B cell (primary cell): Measurements from ENCODE around the gene IPO7. TPM values are rescaled to one million over a fixed set of nuclear protein-coding genes. Genes with fewer than 3 reads are reported as not detected.

ENCODE experiments used
- ATAC-seq: fragments of 200-7000 bp; cut with Tn5 transposase; one replicate; pipeline ENCODE4 v1.10.0; 2021; ENCODE audit warnings: low read depth, mild to moderate bottlenecking, moderate number of reproducible peaks, moderate library complexity
- CTCF ChIA-PET: fragments of 350-600 bp; sonication (Branson Sonifier 250); formaldehyde crosslinking; loops from one replicate; lab custom pipeline; 2021; ENCODE audit warnings: antibody characterized with exemption, inconsistent platforms; lab: Charles Lee
- POLR2A ChIA-PET: fragments of 350-600 bp; sonication (Branson Sonifier 250); formaldehyde crosslinking; loops from one replicate; lab custom pipeline; 2021; ENCODE audit warnings: antibody characterized with exemption; lab: Charles Lee
- DNase-seq: peaks from one replicate; pipeline ENCODE4 v3.0.0; 2013
- H2AFZ ChIP-seq: 2 replicates; pipeline ENCODE4 v1.6.1; 2012; ENCODE audit warnings: mild to moderate bottlenecking, low read depth, low read length; ENCODE audit not compliant: insufficient read depth, poor library complexity, severe bottlenecking
- H3K27ac ChIP-seq, 2 donors: 1 replicate in 1 of 2; 2 replicates in 1 of 2; pipeline ENCODE4 v1.5.1; 2012 to 2013; ENCODE audit warnings: low read length in 2 of 2, mild to moderate bottlenecking in 2 of 2, moderate library complexity in 1 of 2
- H3K27me3 ChIP-seq, 4 experiments: fragments of 200-600 bp in 1 of 4; sonication (generic) in 1 of 4; replicated peaks in 1 of 4; 1 replicate in 2 of 4; 2 replicates in 2 of 4; pipeline versions ENCODE4 v1.6.1 to v1.7.0; 2013 to 2016; ENCODE audit warnings: low read length in 3 of 4, mild to moderate bottlenecking in 2 of 4, mixed read lengths in 1 of 4, moderate library complexity in 1 of 4; ENCODE audit not compliant: insufficient read depth in 4 of 4, control insufficient read depth in 3 of 4; ENCODE audit errors: control extremely low read depth in 1 of 4
- H3K36me3 ChIP-seq, 2 experiments: replicated peaks in 1 of 2; 1 replicate in 1 of 2; 2 replicates in 1 of 2; pipeline versions ENCODE4 v1.6.1 to v1.7.1; 2013; ENCODE audit warnings: low read length in 1 of 2; ENCODE audit not compliant: insufficient read depth in 2 of 2, control insufficient read depth in 1 of 2; ENCODE audit errors: control extremely low read depth in 1 of 2, extremely low read depth in 1 of 2
- H3K4me1 ChIP-seq, 2 donors: fragments of 200-600 bp in 1 of 2; sonication (generic) in 1 of 2; 1 replicate in 1 of 2; 2 replicates in 1 of 2; pipeline versions ENCODE4 v1.5.1 to v1.6.1; 2013 to 2017; ENCODE audit warnings: low read length in 2 of 2; ENCODE audit not compliant: control insufficient read depth in 2 of 2, insufficient read depth in 2 of 2
- H3K4me2 ChIP-seq: replicated peaks from 2 replicates; pipeline ENCODE3; 2012; ENCODE audit warnings: mild to moderate bottlenecking, low read depth, low read length; ENCODE audit not compliant: poor library complexity, severe bottlenecking
- H3K4me3 ChIP-seq, 5 experiments: fragments of 200-600 bp in 1 of 5; sonication (generic) in 1 of 5; 1 replicate in 3 of 5; 2 replicates in 2 of 5; pipeline versions ENCODE4 v1.5.1 to v1.7.0; 2011 to 2016; ENCODE audit warnings: low read length in 4 of 5, mild to moderate bottlenecking in 4 of 5, low read depth in 2 of 5, control low read depth in 1 of 5, moderate library complexity in 1 of 5; ENCODE audit not compliant: insufficient read depth in 1 of 5; ENCODE audit errors: control extremely low read depth in 1 of 5, extremely low read depth in 1 of 5
- H3K79me2 ChIP-seq: fragments of 200-600 bp; sonication (generic); one replicate; pipeline ENCODE4 v1.6.0; 2016; ENCODE audit warnings: low read length; ENCODE audit not compliant: control insufficient read depth, insufficient read depth
- H3K9ac ChIP-seq: fragments of 200-600 bp; sonication (generic); 2 replicates; pipeline ENCODE4 v1.6.1; 2017; ENCODE audit warnings: mild to moderate bottlenecking, low read length, moderate library complexity
- H3K9me3 ChIP-seq, 3 donors: one replicate each; pipeline versions ENCODE4 v1.6.1 to v1.7.1; 2013; ENCODE audit warnings: low read length in 2 of 3; ENCODE audit not compliant: control insufficient read depth in 2 of 3, insufficient read depth in 1 of 3; ENCODE audit errors: control extremely low read depth in 1 of 3
- H4K20me1 ChIP-seq: 2 replicates; pipeline ENCODE4 v1.6.0; 2012; ENCODE audit warnings: mild to moderate bottlenecking, low read length; ENCODE audit not compliant: insufficient read depth, control insufficient read depth, poor library complexity, severe bottlenecking
- H3K27ac Mint-ChIP-seq: one replicate; pipeline ENCODE4 v1.8.0; 2021; ENCODE audit warnings: mixed read lengths
- H3K27me3 Mint-ChIP-seq: one replicate; pipeline ENCODE4 v1.8.0; 2021; ENCODE audit warnings: mixed read lengths
- H3K4me1 Mint-ChIP-seq: one replicate; pipeline ENCODE4 v1.8.0; 2021; ENCODE audit warnings: mixed read lengths
- H3K4me3 Mint-ChIP-seq: one replicate; pipeline ENCODE4 v1.8.0; 2021; ENCODE audit warnings: mixed read lengths
- H3K9me3 Mint-ChIP-seq: one replicate; pipeline ENCODE4 v1.8.0; 2022; ENCODE audit warnings: mixed read lengths; ENCODE audit not compliant: insufficient read depth
- EZH2 ChIP-seq: IDR thresholded peaks from 2 replicates; pipeline ENCODE4 v1.6.1; 2012; ENCODE audit warnings: borderline replicate concordance, low read depth, mild to moderate bottlenecking, moderate library complexity, low read length; ENCODE audit not compliant: insufficient read depth, poor library complexity, severe bottlenecking
- WGBS: methylation state at CpG from one replicate; pipeline ENCODE4 v1.1.5; 2013; ENCODE audit warnings: missing lambda C conversion rate; ENCODE audit not compliant: insufficient coverage; 5-methylcytosine and 5-hydroxymethylcytosine counted together
- intact Hi-C: fragments of 100-400 bp; cut with micrococcal nuclease; formaldehyde crosslinking; loops from one replicate; pipeline ENCODE4 v1.10.0; 2022
- polyA plus RNA-seq: library from polyadenylated mRNA; depleted of rRNA; stranded (reverse); fragments of >200 nt; gene quantifications from 2 replicates; pipeline ENCODE4 v1.2.3, GENCODE V29; 2012
- total RNA-seq, 2 donors: library from RNA; stranded (reverse); fragments of 120-200 nt in 1 of 2; gene quantifications; 1 replicate in 1 of 2; 2 replicates in 1 of 2; pipeline versions ENCODE4 v1.2.3 to v1.2.4, GENCODE V29; 2013 to 2022
- TF ChIP-seq, protein P1 (sequence below): fragments of 200-600 bp; IDR thresholded peaks from one replicate; pipeline ENCODE4 v1.8.0; 2022; ENCODE audit warnings: antibody characterized with exemption, mild to moderate bottlenecking

The IPO7 gene
- total and polyA plus RNA-seq, 2 donors (not counting 1 experiment from before 2014, with no cell fraction given) = 9.8 to 53.2 TPM

DNA sequence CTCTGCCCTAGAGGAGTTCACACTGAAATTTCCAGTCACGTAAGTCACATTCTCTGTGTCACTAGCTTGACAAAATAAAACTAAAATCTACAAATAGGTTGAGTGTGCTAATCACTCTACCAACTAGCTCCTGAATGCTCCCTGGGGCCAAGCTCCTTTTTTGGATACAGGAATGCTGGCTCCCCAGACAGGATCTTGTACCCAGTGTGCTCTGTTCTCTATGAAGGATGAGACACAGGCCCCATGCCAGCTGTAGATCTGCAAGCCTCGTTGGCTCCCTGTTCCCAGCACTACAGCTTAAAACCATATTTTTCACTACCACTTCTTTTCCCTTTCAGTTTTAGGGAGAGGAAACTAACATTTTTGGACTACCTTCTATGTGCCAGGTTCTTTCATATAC lies 3.7 kb upstream of the IPO7 start:
- CTCF ChIA-PET = no interaction called here
- Histone ChIP-seq H2AFZ (no peak overlapping the region), H3K9me3 (no peaks in the 10 kb centered on the region), H3K4me1 (peaks cover 10 to 13% of the 10 kb centered on the region in 2 donors), H3K9ac (no peak overlapping the region), H3K4me2 (no peak overlapping the region), H3K36me3 (no peaks in the 10 kb centered on the region), H4K20me1 (peaks cover 14% of the 10 kb centered on the region), H3K79me2 (peaks cover 17% of the 10 kb centered on the region), H3K4me3 (no peak overlapping the region), H3K27me3 (no peaks in the 10 kb centered on the region), H3K27ac (no peak overlapping the region)
- no peak overlapping the region for H3K4me3 Mint-ChIP-seq
- H3K27me3 Mint-ChIP-seq = no peaks in the 10 kb centered on the region
- ATAC-seq (no peak), DNase-seq (no peak)
- no peak overlapping the region for H3K27ac Mint-ChIP-seq
- POLR2A ChIA-PET = interaction anchor here (0.5 kb wide), 1 partner anchor 63 kb away, joined by 4 read pairs; no protein-coding TSS in a partner anchor
- intact Hi-C loops = loop anchor here (5.0 to 10.0 kb wide), 2 partner anchors 118 to 696 kb away; partner anchors contain the start of genes RPL27A and TRIM66
- WGBS = 75% methylated on average over 1 of the region's 2 CpGs
- H3K9me3 Mint-ChIP-seq = no peaks in the 10 kb centered on the region
- TF ChIP-seq EZH2 = no peak
- TF ChIP-seq, protein P1, sequence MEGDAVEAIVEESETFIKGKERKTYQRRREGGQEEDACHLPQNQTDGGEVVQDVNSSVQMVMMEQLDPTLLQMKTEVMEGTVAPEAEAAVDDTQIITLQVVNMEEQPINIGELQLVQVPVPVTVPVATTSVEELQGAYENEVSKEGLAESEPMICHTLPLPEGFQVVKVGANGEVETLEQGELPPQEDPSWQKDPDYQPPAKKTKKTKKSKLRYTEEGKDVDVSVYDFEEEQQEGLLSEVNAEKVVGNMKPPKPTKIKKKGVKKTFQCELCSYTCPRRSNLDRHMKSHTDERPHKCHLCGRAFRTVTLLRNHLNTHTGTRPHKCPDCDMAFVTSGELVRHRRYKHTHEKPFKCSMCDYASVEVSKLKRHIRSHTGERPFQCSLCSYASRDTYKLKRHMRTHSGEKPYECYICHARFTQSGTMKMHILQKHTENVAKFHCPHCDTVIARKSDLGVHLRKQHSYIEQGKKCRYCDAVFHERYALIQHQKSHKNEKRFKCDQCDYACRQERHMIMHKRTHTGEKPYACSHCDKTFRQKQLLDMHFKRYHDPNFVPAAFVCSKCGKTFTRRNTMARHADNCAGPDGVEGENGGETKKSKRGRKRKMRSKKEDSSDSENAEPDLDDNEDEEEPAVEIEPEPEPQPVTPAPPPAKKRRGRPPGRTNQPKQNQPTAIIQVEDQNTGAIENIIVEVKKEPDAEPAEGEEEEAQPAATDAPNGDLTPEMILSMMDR = no peak
- peaks cover 12% of the 10 kb centered on the region for H3K4me1 Mint-ChIP-seq

DNA sequence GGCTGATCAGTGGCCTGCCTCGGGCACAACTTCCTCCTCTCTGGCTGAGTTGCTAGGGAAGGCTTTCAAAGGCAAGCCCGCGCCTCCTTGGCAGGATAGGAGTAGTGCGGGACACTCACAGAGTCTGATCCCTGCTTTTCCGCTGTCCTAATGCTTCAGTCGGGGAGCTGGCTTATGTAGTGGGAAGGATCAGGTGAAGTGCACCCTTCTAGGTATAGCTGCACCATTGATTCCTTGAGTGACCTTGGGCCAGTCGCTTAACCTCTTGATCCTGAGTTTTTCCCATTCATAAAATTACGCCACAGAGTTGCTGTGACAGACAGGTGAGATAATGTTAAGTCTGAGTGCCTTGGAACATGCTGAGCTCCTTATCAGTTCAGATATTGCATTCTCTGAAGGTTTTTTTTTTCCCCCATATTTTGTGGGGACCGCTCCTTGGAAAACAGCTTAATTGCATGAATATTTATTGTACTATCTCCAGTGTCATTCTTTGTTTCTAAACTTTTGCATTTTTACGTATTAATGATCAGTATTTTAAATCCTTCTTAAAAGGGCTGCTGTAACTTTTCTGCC lies 961 bp downstream of the IPO7 start:
- Histone ChIP-seq H3K79me2 (peaks cover 53% of the 10 kb centered on the region), H4K20me1 (peaks cover 43% of the 10 kb centered on the region), H3K36me3 (peaks cover 0 to 11% of the 10 kb centered on the region in 2 experiments), H3K27me3 (no peaks in the 10 kb centered on the region), H3K9me3 (no peaks in the 10 kb centered on the region), H3K9ac (peak overlapping the region; percentile 96), H3K27ac (peak overlapping the region; percentile 78 to 90), H3K4me1 (peaks cover 15 to 22% of the 10 kb centered on the region in 2 donors), H2AFZ (peak overlapping the region; percentile 89), H3K4me3 (peak overlapping the region; percentile 36 to 93 (median 90)), H3K4me2 (peak overlapping the region; percentile 87)
- Mint-ChIP-seq H3K27ac (peak overlapping the region; percentile 95), H3K27me3 (no peaks in the 10 kb centered on the region), H3K9me3 (no peaks in the 10 kb centered on the region), H3K4me3 (peak overlapping the region; percentile 96), H3K4me1 (peaks cover 28% of the 10 kb centered on the region)
- POLR2A ChIA-PET = interaction anchor here (0.6 to 1.6 kb wide), 6 partner anchors 9 to 156 kb away, joined by 3 to 14 read pairs (median 3); partner anchors contain the start of gene ZNF143
- CTCF ChIA-PET = interaction anchor here (0.6 to 2.9 kb wide), 9 partner anchors 9 to 478 kb away, joined by 3 to 14 read pairs (median 4); partner anchors contain the start of gene TMEM41B
- ATAC-seq (no peak), DNase-seq (no peak)
- intact Hi-C loops = loop anchor here (5.0 to 10.0 kb wide), 2 partner anchors 218 to 701 kb away; partner anchors contain the start of genes RPL27A and TRIM66
- TF ChIP-seq, protein P1 = no peak
- no peak for TF ChIP-seq EZH2
- 3% methylated on average over 5 of the region's 10 CpGs for WGBS
